Testis (tissue), 3 donors: ENCODE results near the gene TMEM203. TPM values are rescaled to one million over a fixed set of nuclear protein-coding genes. Genes with fewer than 3 reads are reported as not detected.

Source experiments
- DNase-seq: peaks from one replicate; pipeline ENCODE4 v3.0.0-alpha.2; 2019
- H3K27ac ChIP-seq, 2 donors: fragments of 200-600 bp; sonication (generic); one replicate each; pipeline ENCODE4 v1.5.1; 2019
- H3K27me3 ChIP-seq: fragments of 200-600 bp; sonication (generic); one replicate; pipeline ENCODE4 v1.5.1; 2019
- H3K36me3 ChIP-seq: fragments of 200-600 bp; sonication (generic); one replicate; pipeline ENCODE4 v1.5.1; 2017; ENCODE audit warnings: low read depth; ENCODE audit errors: missing control alignments
- H3K4me1 ChIP-seq: fragments of 200-600 bp; sonication (generic); one replicate; pipeline ENCODE4 v1.5.1; 2019
- H3K4me3 ChIP-seq, 2 donors: fragments of 200-600 bp; sonication (generic); one replicate each; pipeline ENCODE4 v1.5.1; 2017 to 2019
- H3K9me3 ChIP-seq: fragments of 200-600 bp; sonication (generic); one replicate; pipeline ENCODE4 v1.5.1; 2017
- CTCF ChIP-seq, 3 experiments: fragments of 450-650 bp in 2 of 3; fragments of 200-600 bp in 1 of 3; sonication (generic) in 1 of 3; IDR thresholded peaks; one replicate each; pipeline ENCODE4 v1.5.1; 2016 to 2019; ENCODE audit warnings: antibody characterized with exemption in 3 of 3, mild to moderate bottlenecking in 2 of 3, moderate library complexity in 1 of 3
- POLR2A ChIP-seq: fragments of 450-650 bp; IDR thresholded peaks from one replicate; pipeline ENCODE4 v1.6.1; 2017; ENCODE audit warnings: antibody characterized with exemption, mild to moderate bottlenecking, moderate library complexity
- WGBS, 2 donors: methylation state at CpG; one replicate each; pipeline ENCODE4 v1.1.5; 2018; 5-methylcytosine and 5-hydroxymethylcytosine counted together
- intact Hi-C: fragments of 100-400 bp; cut with DNase I; formaldehyde crosslinking; loops from one replicate; pipeline ENCODE4 v1.15.1; 2023; ENCODE audit warnings: low total_unique reads
- polyA plus RNA-seq: library from polyadenylated mRNA; stranded (reverse); fragments of 350-450 nt; fragmentation: Illumina TruSeq; extraction: RNeasy Lipid Tissue Mini Kit (QIAGEN cat#74804); gene quantifications from one replicate; pipeline ENCODE4 v1.2.3, GENCODE V29; 2014; ENCODE audit warnings: low read depth, low replicate concordance; ENCODE audit not compliant: insufficient read depth
- total RNA-seq, 2 donors: library from RNA; depleted of rRNA; stranded (reverse); fragments of >200 nt; gene quantifications; one replicate each; pipeline ENCODE4 v1.2.3, GENCODE V29; 2016

Gene TMEM203
- total and polyA plus RNA-seq, 3 donors from 2014 or later: 36.3 to 51.2 (median 48.0) TPM

GRCh38 chr9:137252555-137253506 lies 47.4 kb upstream of the TMEM203 start:
- WGBS, 2 donors: 83 to 92% methylated on average over 25 to 35 of the region's 35 CpGs
- no peak for TF ChIP-seq CTCF (IDR thresholded peaks at IDR 0.05)
- H3K4me1 ChIP-seq: peaks cover 56% of the 10 kb centered on the region
- intact Hi-C loops: no loop called here
- no peaks in the 10 kb centered on the region for H3K36me3 ChIP-seq
- no peaks in the 10 kb centered on the region for H3K9me3 ChIP-seq
- H3K27ac ChIP-seq: no peak overlapping the region
- H3K27me3 ChIP-seq: no peaks in the 10 kb centered on the region
- no peak for DNase-seq
- no peak overlapping the region for H3K4me3 ChIP-seq

- intact Hi-C loops: no loop called here
- no peaks in the 10 kb centered on the region for H3K27me3 ChIP-seq
- peak overlapping the region; percentile 18 to 36 for H3K27ac ChIP-seq
- DNase-seq: no peak
- 88 to 91% methylated on average over 9 to 21 of the region's 22 CpGs for WGBS, 2 donors
- H3K9me3 ChIP-seq: no peaks in the 10 kb centered on the region
- no peaks in the 10 kb centered on the region for H3K36me3 ChIP-seq
- peaks cover 64% of the 10 kb centered on the region for H3K4me1 ChIP-seq
- H3K4me3 ChIP-seq: no peak overlapping the region
- TF ChIP-seq CTCF (IDR thresholded peaks at IDR 0.05): no peak
- TF ChIP-seq POLR2A: no peak
These were observed 46.2 kb upstream of the TMEM203 start for GRCh38 chr9:137251490-137252268.

GRCh38 chr9:137251194-137251461 lies 45.7 kb upstream of the TMEM203 start, which contains the start of gene STPG3:
Gene STPG3, plus strand, starts transcription at chr9:137251286. Its CDS starts 1 bp downstream, at chr9:137251287.
- intact Hi-C loops: no loop called here
- Histone ChIP-seq H3K36me3 (no peaks in the 10 kb centered on the region), H3K27me3 (no peaks in the 10 kb centered on the region), H3K4me3 (no peak within 1 kb of the TSS), H3K27ac (peak within 1 kb of the TSS; percentile 18 to 36), H3K4me1 (peaks cover 59% of the 10 kb centered on the region), H3K9me3 (no peaks in the 10 kb centered on the region)
- no peak for TF ChIP-seq POLR2A
- TF ChIP-seq CTCF (IDR thresholded peaks at IDR 0.05): no peak
- 62 to 76% methylated on average over 4 of the region's 4 CpGs for WGBS, 2 donors
- no peak for DNase-seq

GRCh38 chr9:137250329-137251193 lies 45.1 kb upstream of the TMEM203 start:
- intact Hi-C loops: no loop called here
- TF ChIP-seq POLR2A (no peak), CTCF (IDR thresholded peaks at IDR 0.05) (no peak)
- peaks cover 56% of the 10 kb centered on the region for H3K4me1 ChIP-seq
- WGBS, 2 donors: 40 to 74% methylated on average over 6 to 17 of the region's 18 CpGs
- no peaks in the 10 kb centered on the region for H3K9me3 ChIP-seq
- H3K27me3 ChIP-seq: no peaks in the 10 kb centered on the region
- peak; percentile 85 for DNase-seq
- H3K27ac ChIP-seq: peak overlapping the region; percentile 18 to 36
- H3K4me3 ChIP-seq: no peak overlapping the region
- H3K36me3 ChIP-seq: no peaks in the 10 kb centered on the region
